ENCODE measurements around the gene CALD1.

CALD1 gene

DNA sequence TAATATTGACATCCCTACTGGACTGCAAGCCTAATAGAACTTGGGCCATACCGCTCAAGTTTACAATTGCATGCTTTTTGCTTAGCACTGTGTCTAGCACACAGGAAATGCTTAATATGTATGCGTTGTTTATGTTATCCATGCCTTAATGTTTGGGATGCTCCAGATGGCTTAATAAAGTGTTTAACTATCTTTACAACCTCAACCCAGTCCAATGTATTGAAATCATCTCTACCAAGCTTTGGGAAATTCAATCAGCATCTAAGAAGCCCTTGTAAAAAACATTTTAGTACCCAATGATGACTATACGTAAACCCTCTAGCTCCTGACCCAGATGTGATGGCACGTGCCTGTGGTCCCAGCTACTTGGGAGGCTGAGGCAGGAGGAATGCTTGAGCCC, 40.0 kb downstream of the CALD1 start:
- TF ChIP-seq, protein P1, sequence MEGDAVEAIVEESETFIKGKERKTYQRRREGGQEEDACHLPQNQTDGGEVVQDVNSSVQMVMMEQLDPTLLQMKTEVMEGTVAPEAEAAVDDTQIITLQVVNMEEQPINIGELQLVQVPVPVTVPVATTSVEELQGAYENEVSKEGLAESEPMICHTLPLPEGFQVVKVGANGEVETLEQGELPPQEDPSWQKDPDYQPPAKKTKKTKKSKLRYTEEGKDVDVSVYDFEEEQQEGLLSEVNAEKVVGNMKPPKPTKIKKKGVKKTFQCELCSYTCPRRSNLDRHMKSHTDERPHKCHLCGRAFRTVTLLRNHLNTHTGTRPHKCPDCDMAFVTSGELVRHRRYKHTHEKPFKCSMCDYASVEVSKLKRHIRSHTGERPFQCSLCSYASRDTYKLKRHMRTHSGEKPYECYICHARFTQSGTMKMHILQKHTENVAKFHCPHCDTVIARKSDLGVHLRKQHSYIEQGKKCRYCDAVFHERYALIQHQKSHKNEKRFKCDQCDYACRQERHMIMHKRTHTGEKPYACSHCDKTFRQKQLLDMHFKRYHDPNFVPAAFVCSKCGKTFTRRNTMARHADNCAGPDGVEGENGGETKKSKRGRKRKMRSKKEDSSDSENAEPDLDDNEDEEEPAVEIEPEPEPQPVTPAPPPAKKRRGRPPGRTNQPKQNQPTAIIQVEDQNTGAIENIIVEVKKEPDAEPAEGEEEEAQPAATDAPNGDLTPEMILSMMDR (IDR thresholded peaks at IDR 0.05; ENCODE audit: low read length, missing control alignments) = no peak
- no peak overlapping the region for H3K4me3 ChIP-seq (replicated peaks; ENCODE audit: low read depth, low read length)
- DNase-seq (ENCODE audit: low read depth) = no peak

DNA sequence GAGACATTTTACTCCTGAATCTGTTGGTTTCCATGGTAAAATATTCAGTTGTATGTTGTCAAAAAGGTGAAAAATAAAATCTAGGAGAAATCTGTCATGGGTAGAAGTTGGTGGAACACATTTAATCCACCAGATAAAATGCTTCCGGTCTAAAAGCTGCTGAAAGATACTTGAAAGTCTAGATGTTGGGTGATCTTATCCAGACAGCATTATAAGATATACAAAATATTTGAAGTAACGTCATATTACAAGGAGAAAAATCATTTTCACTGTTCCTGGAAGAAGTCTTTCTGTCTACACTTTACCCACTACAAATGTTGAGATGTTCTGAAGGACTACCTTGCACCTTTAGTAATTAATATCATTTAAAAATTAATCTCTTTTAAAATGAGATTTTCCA, 40.9 kb downstream of the CALD1 start:
- peak; percentile 39 for DNase-seq (ENCODE audit: low read depth)
- TF ChIP-seq, protein P1 (IDR thresholded peaks at IDR 0.05; ENCODE audit: low read length, missing control alignments) = no peak
- H3K4me3 ChIP-seq (replicated peaks; ENCODE audit: low read depth, low read length) = no peak overlapping the region

DNA sequence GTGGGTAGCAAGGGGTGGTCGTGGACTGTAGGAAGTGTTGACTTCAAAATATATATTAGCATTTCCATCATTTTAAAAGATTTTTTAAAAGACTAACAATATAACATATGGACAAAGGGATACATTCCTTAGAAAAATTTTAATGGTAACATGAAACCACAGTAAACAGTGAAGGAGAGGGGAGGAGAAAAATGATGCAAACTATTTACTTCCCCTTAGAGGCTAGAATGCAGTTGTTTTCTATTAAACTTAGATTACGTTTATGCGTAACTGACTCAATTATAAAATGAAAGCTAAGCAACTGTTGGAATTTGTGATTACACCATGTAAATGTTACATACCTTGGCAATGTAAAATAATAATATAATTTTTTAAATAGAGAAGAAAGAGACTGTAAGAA, 41.3 kb downstream of the CALD1 start:
- no peak for DNase-seq (ENCODE audit: low read depth)
- no peak overlapping the region for H3K4me3 ChIP-seq (replicated peaks; ENCODE audit: low read depth, low read length)
- TF ChIP-seq, protein P1 (IDR thresholded peaks at IDR 0.05; ENCODE audit: low read length, missing control alignments) = no peak

DNA sequence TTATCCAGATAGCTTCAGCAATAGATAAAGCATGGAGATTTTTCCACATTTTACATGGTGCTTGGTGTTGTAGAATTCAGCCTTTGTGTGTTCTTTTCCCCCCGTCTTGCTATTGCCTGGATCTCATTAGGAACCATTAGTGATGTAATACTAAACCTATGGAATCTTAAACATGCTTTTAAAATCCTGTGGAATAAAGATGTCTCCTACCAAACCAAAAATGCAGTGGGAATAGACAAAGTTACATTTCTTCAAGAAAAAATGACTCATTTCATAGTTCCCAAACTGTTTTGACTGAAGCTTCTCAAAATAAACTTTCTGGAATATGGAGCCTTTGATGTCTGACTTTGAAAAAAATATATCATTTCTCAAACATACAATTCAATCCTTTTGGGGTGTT, 44.0 kb downstream of the CALD1 start:
- DNase-seq (ENCODE audit: low read depth) = peak; percentile 53
- TF ChIP-seq, protein P1 (IDR thresholded peaks at IDR 0.05; ENCODE audit: low read length, missing control alignments) = no peak
- H3K4me3 ChIP-seq (replicated peaks; ENCODE audit: low read depth, low read length) = no peak overlapping the region

DNA sequence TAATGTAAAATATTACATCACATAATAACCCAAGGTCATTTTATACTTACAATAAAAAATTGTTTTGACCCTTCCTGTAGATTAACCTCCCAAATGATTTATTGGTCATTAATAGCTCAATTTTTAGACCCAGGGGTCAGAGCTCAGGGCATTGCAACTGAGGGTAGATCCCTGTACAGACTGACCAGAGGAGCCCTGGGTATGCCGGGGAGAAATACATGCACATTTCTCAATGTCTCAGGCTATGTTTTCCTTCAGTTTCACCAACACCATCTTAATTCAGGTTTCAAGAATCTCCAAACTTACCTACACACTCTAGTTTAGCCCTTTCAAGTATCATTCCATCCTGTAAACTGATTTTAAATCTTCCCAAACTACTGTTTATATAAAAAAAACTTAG, 46.2 kb downstream of the CALD1 start:
- no peak for DNase-seq (ENCODE audit: low read depth)
- TF ChIP-seq, protein P1 (IDR thresholded peaks at IDR 0.05; ENCODE audit: low read length, missing control alignments) = no peak
- no peak overlapping the region for H3K4me3 ChIP-seq (replicated peaks; ENCODE audit: low read depth, low read length)

DNA sequence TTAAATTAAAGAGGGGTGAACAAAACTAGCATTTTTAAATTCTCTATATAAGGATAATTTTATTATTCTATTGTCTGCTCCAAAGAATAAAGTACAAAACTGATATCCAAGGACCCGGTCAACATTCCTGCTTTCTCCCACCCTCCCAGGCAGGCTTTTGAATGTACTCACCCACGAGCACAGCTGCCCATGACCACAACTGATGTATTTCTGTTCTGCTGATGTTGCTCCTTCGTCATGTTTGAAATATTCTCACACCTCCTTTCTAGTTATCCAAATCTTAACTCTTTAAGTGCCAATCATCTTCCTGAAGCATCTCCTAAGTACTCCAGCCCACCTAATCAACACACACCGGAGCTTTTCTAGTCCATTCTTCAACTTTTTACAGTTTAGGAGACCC, 46.7 kb downstream of the CALD1 start:
- H3K4me3 ChIP-seq (replicated peaks; ENCODE audit: low read depth, low read length) = no peak overlapping the region
- DNase-seq (ENCODE audit: low read depth) = peak; percentile 89
- TF ChIP-seq, protein P1 (IDR thresholded peaks at IDR 0.05; ENCODE audit: low read length, missing control alignments) = no peak

DNA sequence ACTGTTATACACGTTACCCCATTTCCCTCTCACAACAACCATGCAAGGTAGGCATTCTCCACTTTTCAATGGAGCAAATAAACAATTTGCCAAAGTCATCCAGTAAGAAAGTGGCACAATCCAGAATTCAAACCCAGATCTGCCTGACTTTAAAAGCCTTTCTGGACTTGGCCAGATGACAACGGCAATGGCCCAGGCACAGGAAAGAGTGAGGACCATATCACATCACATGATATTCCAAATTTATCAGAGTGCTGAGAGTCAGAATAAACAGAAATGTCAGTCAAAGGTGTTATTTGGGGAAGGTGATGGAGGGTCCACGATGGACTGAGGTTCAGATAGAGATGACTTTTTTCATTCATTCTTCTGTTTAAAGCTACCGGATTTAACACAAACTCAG, 48.0 kb downstream of the CALD1 start:
- no peak overlapping the region for H3K4me3 ChIP-seq (replicated peaks; ENCODE audit: low read depth, low read length)
- TF ChIP-seq, protein P1 (IDR thresholded peaks at IDR 0.05; ENCODE audit: low read length, missing control alignments) = no peak
- no peak for DNase-seq (ENCODE audit: low read depth)
